Umbilical cord (tissue), 2 donors: ENCODE results near the gene CDKN1C. TPM values are rescaled to one million over a fixed set of nuclear protein-coding genes. Genes with fewer than 3 reads are reported as not detected.

Experiments used
- DNase-seq: peaks from one replicate; pipeline ENCODE4 v3.0.0-alpha.2; 2015; ENCODE audit warnings: low spot score
- total RNA-seq: library from RNA; depleted of rRNA; stranded (reverse); fragments of >200 nt; gene quantifications from one replicate; pipeline ENCODE4 v1.2.3, GENCODE V29; 2014; ENCODE audit warnings: low replicate concordance; ENCODE audit not compliant: insufficient read depth

Gene CDKN1C
- total RNA-seq, 1 donor from 2014 or later = 651 TPM

- no peak for DNase-seq
Observed at GRCh38 chr11:2870460-2870859, 15.1 kb downstream of the CDKN1C start.

DNA sequence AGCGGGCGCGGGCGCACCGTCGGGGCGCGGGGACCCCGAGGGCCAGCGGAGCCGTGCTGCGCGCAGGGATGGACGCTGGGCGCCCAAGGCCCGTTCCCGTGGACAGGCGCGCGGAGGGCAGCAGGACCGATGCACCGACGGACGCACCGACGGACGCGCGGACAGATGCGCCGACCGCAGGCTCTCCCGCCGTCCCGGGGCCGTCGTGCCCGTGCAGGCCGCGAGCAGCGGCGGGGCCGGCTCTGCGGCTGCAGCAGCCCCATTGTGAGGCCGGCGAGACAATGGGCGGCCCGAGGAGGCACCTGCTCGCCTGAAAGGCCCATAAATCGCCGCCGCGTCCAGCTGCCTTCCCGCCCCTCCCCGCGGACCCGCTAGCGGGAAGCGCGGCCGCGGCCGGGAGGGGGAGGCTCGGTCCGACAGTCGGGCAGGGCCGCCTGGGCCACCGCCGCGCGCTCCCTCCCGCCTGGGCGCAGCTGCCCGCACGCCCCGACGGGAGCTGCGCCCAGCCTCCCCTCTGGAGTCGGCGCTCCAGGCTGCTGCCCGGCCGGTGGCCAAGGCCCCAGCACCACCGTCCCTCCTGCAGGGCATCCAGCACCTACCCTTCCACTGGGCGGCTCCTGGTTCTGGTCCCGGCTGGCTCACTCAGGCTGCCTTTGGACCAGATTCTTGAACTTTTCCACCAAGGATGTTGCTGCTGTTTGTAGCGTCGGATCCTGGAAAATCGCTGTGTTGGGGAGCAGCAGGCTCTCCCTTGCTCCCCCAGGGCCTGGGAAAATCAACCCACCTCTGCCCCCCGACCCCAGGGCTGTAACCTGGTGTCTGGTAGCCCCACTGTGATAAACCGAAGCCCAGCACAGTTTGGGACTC, 15.8 kb downstream of the CDKN1C start:
- no peak for DNase-seq

DNA sequence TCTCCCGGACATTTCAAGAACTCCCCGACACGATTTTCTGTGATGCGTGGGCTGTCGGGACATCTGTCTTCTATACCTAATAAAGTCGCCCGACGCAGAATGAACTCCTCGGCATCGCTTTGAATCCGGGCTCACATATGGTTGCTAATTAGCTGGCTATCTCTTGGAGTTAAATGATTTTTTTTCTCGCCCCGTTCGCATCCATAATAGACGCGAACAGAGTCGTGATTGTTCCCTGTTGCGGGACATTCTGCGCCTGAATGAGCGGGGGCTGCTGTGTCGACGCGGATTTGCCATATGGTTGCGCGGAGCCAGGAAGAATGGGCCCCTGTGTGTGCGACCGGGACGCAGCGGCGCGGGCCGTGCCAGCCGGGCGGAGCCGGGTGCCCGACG, 16.4 kb downstream of the CDKN1C start:
- DNase-seq = no peak

DNA sequence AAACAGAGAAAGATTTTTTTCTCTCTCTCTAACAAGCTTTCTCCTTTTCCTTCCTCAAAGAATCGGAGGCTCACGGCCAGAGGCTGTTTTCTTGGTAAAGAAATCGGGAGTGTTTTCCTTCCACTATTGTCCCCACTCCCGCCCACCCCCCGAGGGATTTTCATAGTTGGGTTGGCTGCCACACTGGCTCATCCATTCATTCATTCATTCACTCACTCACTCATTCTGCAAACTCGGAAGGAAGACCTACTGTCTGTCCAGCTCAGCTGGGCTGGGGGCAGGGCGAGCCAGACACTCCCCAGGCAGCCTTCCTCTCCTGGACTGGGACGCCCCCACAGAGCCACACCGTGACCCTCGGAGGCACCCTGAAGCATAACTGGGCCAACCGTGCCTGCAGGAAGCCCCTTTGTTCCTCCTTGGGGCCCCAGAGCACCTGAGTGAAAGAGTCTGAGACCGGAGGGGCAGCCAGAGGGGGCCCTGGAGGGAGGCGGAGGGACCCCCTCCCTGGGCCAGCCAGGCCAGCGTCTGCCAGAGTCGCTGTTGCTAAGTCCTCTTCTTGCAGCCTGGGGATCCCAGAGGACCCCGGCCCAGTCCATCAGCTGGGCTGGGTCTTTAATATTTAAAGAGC, 17.0 kb downstream of the CDKN1C start:
- DNase-seq = no peak

DNA sequence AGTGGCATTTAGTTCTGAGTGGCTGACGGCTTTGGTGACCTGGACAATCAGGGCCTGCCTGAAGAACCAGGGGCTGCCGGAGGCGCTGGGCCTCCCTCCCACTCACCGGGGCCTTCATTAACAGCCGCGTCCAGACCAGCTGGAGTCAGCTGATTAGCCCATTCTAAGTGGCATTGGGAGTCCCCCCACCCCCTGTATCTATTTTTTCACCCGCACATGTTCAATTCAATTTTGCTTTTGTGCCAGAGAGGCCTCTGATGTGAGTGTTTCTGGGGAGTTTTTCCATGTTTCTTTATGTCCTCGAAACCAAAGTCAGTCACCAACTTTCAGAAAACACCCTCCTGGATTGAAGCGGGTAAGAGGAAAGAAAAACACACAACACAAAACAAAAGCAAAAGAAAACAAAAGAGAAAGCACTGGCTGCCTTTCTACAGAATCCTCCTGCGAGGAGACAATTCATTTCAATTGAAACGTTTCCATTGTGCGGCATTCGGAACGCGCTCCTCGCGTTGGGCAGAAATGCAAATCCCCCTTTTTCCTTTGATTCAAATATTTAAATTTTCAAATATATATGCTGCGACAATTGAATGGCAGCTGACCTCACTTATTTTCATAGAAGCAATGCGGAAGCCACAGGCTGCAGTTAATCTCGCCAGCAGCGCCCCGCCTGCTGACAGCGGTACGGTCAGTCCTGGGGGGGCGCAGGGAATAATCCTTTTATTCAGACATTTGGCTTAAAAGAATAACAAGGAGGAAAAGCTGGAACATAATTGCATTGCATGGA, 17.7 kb downstream of the CDKN1C start:
- no peak for DNase-seq

GRCh38 chr11:2867142-2867541, 18.4 kb downstream of the CDKN1C start:
- DNase-seq = no peak

DNA sequence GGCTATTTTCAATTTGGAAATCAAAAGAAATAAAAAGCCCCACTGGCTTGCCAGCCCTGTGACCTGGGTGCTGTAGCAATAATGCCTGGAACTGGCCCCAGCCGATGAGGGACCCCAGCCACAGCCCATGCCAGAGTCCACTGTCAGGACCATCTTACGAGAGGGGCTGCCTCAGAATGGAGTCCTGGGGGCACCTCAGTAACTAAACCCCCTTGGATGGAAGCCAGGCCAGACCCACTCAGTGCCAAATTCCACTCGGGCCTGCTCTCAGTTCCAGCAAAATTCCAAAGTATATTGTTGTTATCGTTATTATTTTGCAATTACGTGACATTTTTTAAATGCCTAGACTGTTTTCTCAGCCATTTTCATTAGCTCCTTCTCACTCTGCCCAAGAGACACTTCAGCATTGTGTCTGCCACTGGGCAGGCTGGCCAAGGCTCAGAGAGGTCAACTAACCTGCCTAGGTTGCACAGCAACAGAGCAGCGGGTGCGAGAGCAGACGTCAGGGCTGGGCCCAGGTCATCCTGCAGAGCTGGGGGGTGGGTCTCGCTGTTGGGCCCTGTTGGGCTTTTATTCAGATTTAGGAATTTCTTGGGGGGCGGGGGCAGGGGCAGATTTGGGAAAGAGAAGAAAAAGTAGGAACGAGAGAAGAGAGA, 19.5 kb downstream of the CDKN1C start:
- DNase-seq = no peak

DNA sequence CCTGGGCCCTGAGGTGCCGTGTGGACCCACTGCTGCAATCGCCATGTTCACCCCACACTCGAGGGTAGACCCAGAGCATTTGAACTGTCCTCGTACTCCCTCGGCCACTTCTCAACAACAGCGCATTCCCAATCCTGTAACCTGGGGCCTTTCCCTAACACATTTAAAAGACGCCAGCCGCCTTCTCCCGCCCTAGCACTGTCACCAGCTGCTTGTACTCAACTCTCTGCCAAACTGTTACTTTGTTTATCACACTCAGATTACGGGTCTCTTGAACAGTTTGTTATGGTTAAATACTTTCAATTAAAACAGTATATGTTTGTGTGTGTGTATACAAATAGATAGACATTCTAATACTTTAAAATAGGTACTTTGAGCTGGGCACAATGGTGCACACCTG, 20.7 kb downstream of the CDKN1C start:
- no peak for DNase-seq

DNA sequence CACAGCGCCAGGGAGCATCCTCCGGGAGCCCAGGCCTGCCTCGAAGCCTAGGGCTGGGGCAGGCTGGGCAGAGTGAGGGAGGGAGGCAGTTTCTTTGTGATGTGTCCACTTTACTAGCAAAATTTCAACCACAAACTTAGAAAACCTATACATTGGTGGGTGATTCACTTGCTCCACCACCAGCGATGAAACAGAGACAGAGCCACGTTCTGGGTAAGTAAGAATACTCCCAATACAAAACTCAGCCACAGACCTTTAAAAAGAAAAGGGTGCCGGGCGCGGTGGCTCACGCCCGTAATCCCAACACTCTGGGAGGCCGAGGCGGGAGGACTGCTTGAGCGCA, 22.3 kb downstream of the CDKN1C start:
- no peak for DNase-seq

GRCh38 chr11:2862395-2863275, 22.9 kb downstream of the CDKN1C start:
- DNase-seq = peak; percentile 62

DNA sequence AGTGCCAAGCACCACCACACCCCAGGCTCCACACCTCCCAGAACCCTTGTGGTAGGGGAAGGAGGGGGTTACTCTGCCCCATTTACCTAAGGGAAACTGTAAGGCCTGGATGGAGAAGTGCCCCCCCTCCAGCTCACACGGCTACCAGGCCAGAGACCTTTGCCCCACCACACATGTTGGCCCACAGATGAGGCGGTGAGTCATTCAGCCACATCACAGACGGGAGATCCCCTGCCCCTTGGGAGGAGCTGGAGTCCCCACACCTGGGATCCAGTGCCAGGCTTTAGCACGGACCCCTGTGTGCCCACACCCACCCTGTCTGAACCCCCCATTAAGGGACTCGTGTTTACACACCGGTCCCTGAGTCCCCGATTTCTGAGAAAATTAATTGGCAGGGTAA, 24.9 kb downstream of the CDKN1C start:
- DNase-seq = no peak

DNA sequence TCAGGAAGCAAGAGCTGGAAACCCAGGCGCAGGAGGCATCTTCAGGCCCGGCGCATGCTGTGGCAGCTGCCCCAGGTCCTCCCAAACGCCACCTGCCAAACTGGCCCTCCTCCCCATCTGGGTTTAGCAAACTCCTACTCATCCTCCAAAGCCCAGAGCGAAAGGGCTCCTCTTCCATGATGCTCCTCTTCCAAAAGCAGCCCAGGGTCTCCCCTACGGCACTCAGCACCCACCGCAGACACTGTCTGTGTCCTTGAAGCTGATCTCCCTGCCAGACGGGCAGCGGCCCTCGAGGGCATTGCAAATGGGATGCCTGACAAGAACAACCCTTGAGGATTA, 25.9 kb downstream of the CDKN1C start:
- no peak for DNase-seq

DNA sequence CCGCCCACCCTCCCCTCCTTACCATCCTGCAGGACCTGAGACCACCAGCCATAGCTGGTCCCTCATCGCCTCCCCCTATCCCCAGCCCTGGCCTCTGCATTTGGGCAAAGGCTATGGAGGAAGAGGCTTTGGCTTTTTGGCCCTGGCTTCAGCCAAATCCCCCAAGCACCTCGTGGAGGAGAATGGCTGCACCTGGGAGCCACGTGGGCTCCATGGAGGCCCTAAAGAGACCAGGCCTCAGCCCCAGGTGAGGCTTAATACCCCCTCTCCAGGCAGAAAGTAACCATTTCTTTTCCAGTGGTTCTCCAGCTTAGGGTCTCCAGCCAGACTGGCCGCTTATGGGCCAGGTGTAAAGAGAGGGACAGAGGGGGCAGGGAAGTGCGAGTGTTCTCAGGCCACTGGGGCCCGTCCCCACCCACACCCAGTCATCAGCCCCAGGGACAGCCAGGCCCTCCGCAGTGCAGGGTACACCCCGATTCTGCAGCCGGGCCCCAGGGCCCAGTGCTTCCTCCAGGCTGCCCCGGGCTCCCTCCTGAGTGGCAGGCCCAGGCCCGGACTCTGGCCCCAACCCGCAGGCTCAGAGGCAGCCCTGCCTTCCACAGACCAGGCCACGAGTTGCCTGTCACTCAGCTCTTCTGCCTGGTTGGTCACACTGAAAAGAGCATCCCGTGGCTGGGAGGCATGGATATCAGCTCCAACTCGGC, 26.4 kb downstream of the CDKN1C start:
- no peak for DNase-seq

GRCh38 chr11:2857918-2858317, 27.7 kb downstream of the CDKN1C start:
- DNase-seq = no peak

- DNase-seq = no peak
Observed at GRCh38 chr11:2857276-2857675, 28.3 kb downstream of the CDKN1C start.

DNA sequence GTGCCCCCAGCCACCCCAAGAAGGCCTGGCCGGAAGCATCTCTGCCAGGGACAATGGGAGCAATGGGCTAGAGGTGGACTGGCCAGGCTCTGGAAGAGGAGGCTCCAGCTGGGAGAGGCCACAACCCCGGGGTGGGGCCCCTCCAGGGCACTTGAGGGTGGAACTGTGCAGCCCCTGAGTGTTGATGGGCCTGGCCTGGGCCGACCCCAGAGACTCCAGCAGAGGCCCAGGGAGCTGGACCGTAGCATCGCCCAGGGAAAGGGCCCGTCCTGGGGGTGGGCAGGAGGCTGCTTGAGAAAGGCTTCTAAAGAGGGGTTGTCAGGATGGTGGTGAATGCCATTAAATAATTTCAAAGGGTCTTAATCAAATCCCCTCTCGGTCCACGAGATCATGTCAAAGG, 30.4 kb downstream of the CDKN1C start:
- DNase-seq = no peak

- DNase-seq = no peak
Observed at GRCh38 chr11:2853997-2854560, 31.5 kb downstream of the CDKN1C start.

DNA sequence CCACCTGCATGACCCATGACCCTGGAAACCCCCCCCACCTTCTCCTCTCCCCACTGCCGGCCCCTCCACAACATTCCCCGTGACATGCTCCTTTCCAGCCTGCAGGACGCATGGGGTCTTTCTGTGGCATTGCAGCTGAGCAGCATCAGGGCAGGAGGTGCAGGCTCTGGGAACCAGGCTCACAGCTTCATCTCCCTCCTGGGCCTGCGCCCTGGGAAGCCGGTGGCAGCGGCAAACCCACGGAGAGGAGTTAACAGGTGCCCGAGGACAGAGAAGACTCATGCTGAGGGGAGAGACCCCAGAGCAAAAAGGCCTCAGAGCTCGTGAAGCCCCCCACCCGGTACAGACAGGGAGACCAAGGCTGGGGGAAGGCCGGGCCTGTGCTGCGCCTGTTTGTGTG, 32.2 kb downstream of the CDKN1C start:
- no peak for DNase-seq

GRCh38 chr11:2849994-2850770, 35.4 kb downstream of the CDKN1C start:
- no peak for DNase-seq
